ENCODE data around the gene RAB31. TPM values are rescaled to one million over a fixed set of nuclear protein-coding genes. Genes with fewer than 3 reads are reported as not detected.

The RAB31 gene
- total and polyA plus RNA-seq, 2 of the 13 experiments (the other 11 are each of a cell fraction or from before 2014, with no cell fraction given): 1.1 to 1.7 TPM

DNA sequence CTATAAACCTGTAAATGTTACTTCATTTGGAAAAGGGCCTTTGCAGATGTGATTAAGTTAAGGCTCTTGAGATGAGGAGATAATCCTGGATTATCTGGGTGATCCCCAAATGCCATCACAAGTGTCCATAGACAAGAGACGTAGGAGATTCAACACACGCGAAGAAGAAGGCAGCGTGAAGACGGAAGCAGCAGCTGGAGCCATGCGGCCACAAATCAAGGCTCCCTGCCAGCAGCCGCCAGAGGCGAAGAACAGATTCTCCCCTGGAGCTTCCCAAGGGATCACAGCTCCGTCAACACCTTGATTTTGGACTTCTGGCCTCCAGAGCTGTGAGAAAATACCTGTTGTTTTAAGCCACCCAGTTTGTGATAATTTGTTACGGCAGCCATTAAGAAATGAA lies 194.7 kb downstream of the RAB31 start (continued):
- no peak for TF ChIP-seq BRF2 (CRISPR knock-in tag; IDR thresholded peaks at IDR 0.05)
- TF ChIP-seq EED (CRISPR knock-in tag; IDR thresholded peaks at IDR 0.05): no peak
- TF ChIP-seq ZNF616 (CRISPR knock-in tag; IDR thresholded peaks at IDR 0.05; ENCODE audit: low read depth): no peak
- no peak for TF ChIP-seq CBX2 (IDR thresholded peaks at IDR 0.05; ENCODE audit: low read depth, low read length)
- no peak for TF ChIP-seq CBX2 (CRISPR knock-in tag; IDR thresholded peaks at IDR 0.05; ENCODE audit: low read depth)
- TF ChIP-seq, protein P1, sequence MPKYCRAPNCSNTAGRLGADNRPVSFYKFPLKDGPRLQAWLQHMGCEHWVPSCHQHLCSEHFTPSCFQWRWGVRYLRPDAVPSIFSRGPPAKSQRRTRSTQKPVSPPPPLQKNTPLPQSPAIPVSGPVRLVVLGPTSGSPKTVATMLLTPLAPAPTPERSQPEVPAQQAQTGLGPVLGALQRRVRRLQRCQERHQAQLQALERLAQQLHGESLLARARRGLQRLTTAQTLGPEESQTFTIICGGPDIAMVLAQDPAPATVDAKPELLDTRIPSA (CRISPR knock-in tag; IDR thresholded peaks at IDR 0.05; ENCODE audit: borderline replicate concordance): no peak
- no peak for TF ChIP-seq ZNF761 (CRISPR knock-in tag; conservative IDR thresholded peaks at IDR 0.05)
- TF ChIP-seq ZNF556 (CRISPR knock-in tag; IDR thresholded peaks at IDR 0.05; ENCODE audit: borderline replicate concordance): no peak

DNA sequence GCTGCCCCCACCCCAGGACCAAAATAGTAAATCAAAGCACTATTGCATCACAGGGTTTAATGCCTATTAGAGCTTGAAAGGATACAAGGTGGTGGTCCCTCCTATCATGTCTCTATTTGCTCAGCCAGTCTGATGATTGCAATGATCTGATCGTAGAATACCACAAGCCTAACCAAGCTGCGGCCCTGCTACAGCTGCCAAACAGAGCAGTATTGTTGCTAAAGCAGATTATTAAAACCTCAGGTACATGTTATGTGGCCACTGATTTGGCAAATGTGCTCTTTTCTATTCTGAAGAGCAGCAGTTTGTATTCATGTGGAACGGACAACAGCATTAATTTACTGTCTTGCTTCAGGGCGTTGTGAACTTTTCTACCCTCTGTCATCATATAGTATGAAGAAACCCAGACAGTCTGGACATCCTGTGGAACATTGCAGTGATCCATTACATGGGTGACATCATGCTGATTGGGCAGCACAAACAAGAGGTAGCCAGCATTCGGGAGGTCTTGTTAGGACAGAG lies 197.4 kb downstream of the RAB31 start:
- ChIA-PET POLR2A (no interaction called here), CTCF (ENCODE audit: low intra/inter-chr PET ratio, low total read pairs) (no interaction called here)
- Histone ChIP-seq H3K27ac (ENCODE audit: extremely low read length, insufficient read depth, low read length) (no peak overlapping the region), H3K9me3 (ENCODE audit: low read length) (no peaks in the 10 kb centered on the region), H3K36me3 (replicated peaks in 1 of 2; ENCODE audit: control insufficient read depth in 1 of 2, insufficient read depth in 2 of 2, low read length in 2 of 2) (no peaks in the 10 kb centered on the region), H3K79me2 (ENCODE audit: insufficient read depth, low read length) (no peaks in the 10 kb centered on the region), H3K4me2 (ENCODE audit: low read depth, low read length) (no peak overlapping the region), H3K27me3 (ENCODE audit: control insufficient read depth in 1 of 2, insufficient read depth in 2 of 2, low read length in 2 of 2) (no peaks in the 10 kb centered on the region; a peak in 2 of 5 replicates), H3K4me1 (ENCODE audit: insufficient read depth, low read length) (peaks cover 14% of the 10 kb centered on the region), H3K4me3 (replicated peaks in 1 of 3; ENCODE audit: insufficient read depth in 1 of 3, low read depth in 2 of 3, low read length in 3 of 3) (no peak overlapping the region), H2AFZ (ENCODE audit: low read length) (no peak overlapping the region), H4K20me1 (ENCODE audit: insufficient read depth, low read length) (no peaks in the 10 kb centered on the region), H3K9ac (ENCODE audit: insufficient read depth, low read depth, low read length) (no peak overlapping the region)
- FAIRE-seq (no peak), ATAC-seq (peak; percentile 63; the same call in 2 of the 3 replicates), DNase-seq (ENCODE audit: low spot score) (peak; percentile 34)
- intact Hi-C loops (cut with micrococcal nuclease; ENCODE audit: unreplicated experiment) (no loop called here), in situ Hi-C loops (cut with HindIII; ENCODE audit: extremely low pct_ligation_motif_present, low pct_unique_long_range_greater_than_20kb) (no loop called here)
- WGBS (ENCODE audit: low lambda C conversion rate): 26% methylated on average over 5 of the region's 5 CpGs
- TF ChIP-seq RAD51 (IDR thresholded peaks at IDR 0.05; ENCODE audit: borderline replicate concordance): no peak
- TF ChIP-seq ZNF746 (CRISPR knock-in tag; IDR thresholded peaks at IDR 0.05): no peak
- peak; percentile 31; the same call in 1 of the 2 replicates for TF ChIP-seq CEBPB (IDR thresholded peaks at IDR 0.05; ENCODE audit: borderline replicate concordance, low read depth, low read length)
- no TSS peak for BruUV-seq (replicated peaks)
